Activated T-cell treated with anti-CD3 and anti-CD28 coated beads, Interleukin-2, amount 50 U/mL, for 72 hours (primary cell): Measurements from ENCODE around the gene OBSCN. TPM values are rescaled to one million over a fixed set of nuclear protein-coding genes. Genes with fewer than 3 reads are reported as not detected.
A peak's percentile ranks its signal among the peaks of the same experiment; 100 is the strongest.

Experiments
- ATAC-seq, 2 donors: fragments of 150-1000 bp; cut with Tn5 transposase; replicated peaks in 1 of 2; 2 replicates each; pipeline ENCODE4 v1.10.0; 2021; ENCODE audit warnings: moderate library complexity in 2 of 2, mild to moderate bottlenecking in 1 of 2
- DNase-seq, 2 donors: peaks; one replicate each; pipeline ENCODE4 v3.0.0; 2021 to 2022; ENCODE audit warnings: mixed read lengths in 1 of 2
- H3K27ac Mint-ChIP-seq: one replicate; pipeline ENCODE4 v1.8.0; 2022; ENCODE audit warnings: mild to moderate bottlenecking, moderate library complexity, mixed read lengths
- H3K27me3 Mint-ChIP-seq: one replicate; pipeline ENCODE4 v1.8.0; 2022; ENCODE audit warnings: low read depth, mixed read lengths
- H3K36me3 Mint-ChIP-seq, 2 donors: one replicate each; pipeline ENCODE4 v1.8.0; 2022; ENCODE audit warnings: mixed read lengths in 2 of 2, mild to moderate bottlenecking in 1 of 2; ENCODE audit not compliant: insufficient read depth in 2 of 2
- H3K4me1 Mint-ChIP-seq: one replicate; pipeline ENCODE4 v1.8.0; 2022; ENCODE audit warnings: low read depth, mixed read lengths
- H3K4me3 Mint-ChIP-seq, 2 donors: one replicate each; pipeline ENCODE4 v1.8.0; 2022; ENCODE audit warnings: mild to moderate bottlenecking in 2 of 2, mixed read lengths in 2 of 2, moderate library complexity in 2 of 2
- H3K9me3 Mint-ChIP-seq, 2 donors: one replicate each; pipeline ENCODE4 v1.8.0; 2022; ENCODE audit warnings: mixed read lengths in 2 of 2
- total RNA-seq, 2 donors: library from RNA; stranded (reverse); gene quantifications; one replicate each; pipeline ENCODE4 v1.2.3, GENCODE V29; 2022

Gene OBSCN
- total RNA-seq, 2 donors from 2014 or later, result 25.0 to 27.7 TPM

DNA sequence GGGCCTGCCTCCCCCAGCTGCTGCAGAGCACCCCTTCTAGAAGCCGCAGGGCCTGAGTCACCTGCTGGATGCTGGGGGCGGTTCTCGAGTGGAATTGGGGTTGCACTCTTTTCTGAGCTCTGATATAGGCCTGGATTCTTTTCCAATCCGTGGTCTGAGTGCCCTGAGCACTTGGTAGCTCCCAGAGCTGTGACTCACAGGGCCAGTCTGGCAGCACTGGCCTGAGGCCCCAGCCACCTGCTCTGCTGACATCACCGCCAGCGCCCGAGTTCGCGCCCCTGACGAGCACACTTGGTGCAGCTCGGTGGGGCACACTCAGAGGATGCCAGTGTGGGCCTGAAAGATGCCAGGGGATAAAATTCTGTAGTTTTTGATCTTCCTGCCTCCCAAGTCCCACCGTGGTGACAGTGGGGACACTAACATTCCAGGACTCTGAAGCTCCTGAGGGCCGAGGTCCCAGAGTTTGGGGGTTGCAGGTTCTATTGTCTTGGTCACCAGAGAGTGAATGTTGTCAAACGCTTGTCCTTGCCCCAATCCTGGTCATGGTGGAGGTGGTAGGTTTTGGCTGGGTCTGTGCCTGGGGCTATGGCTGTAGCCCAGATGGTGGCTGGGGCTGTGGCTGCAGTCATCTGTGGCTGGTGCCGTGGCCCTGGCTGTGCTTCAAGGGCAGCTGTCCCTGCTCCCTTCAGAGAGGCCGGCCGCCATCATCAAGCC, 74.6 kb downstream of the OBSCN start:
- Mint-ChIP-seq H3K36me3 (no peaks in the 10 kb centered on the region), H3K27ac (no peak overlapping the region), H3K9me3 (no peaks in the 10 kb centered on the region), H3K4me3 (no peak overlapping the region), H3K4me1 (no peaks in the 10 kb centered on the region), H3K27me3 (no peaks in the 10 kb centered on the region)
- ATAC-seq (no peak), DNase-seq (no peak)

DNA sequence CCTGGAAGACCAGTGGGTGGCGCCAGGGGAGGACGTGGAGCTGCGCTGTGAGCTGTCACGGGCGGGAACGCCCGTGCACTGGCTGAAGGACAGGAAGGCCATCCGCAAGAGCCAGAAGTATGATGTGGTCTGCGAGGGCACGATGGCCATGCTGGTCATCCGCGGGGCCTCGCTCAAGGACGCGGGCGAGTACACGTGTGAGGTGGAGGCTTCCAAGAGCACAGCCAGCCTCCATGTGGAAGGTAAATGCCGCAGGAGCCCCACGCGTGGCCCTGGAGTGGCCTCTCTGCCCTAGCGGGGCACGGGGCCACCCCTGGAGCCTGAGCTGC, 75.2 kb downstream of the OBSCN start:
- H3K4me1 Mint-ChIP-seq, result no peaks in the 10 kb centered on the region
- H3K27ac Mint-ChIP-seq, result no peak overlapping the region
- no peak overlapping the region for H3K4me3 Mint-ChIP-seq
- no peaks in the 10 kb centered on the region for H3K27me3 Mint-ChIP-seq
- DNase-seq (no peak), ATAC-seq (no peak)
- no peaks in the 10 kb centered on the region for H3K9me3 Mint-ChIP-seq
- no peaks in the 10 kb centered on the region for H3K36me3 Mint-ChIP-seq

GRCh38 chr1:228283476-228284147, 75.8 kb downstream of the OBSCN start:
- Mint-ChIP-seq H3K36me3 (no peaks in the 10 kb centered on the region), H3K27ac (no peak overlapping the region), H3K4me3 (no peak overlapping the region), H3K9me3 (no peaks in the 10 kb centered on the region), H3K27me3 (no peaks in the 10 kb centered on the region), H3K4me1 (peaks cover under 1% of the 10 kb centered on the region)
- no peak for ATAC-seq
- DNase-seq, result no peak

- DNase-seq (no peak), ATAC-seq (no peak)
- H3K27ac Mint-ChIP-seq, result no peak overlapping the region
- H3K27me3 Mint-ChIP-seq, result no peaks in the 10 kb centered on the region
- no peak overlapping the region for H3K4me3 Mint-ChIP-seq
- H3K9me3 Mint-ChIP-seq, result no peaks in the 10 kb centered on the region
- no peaks in the 10 kb centered on the region for H3K36me3 Mint-ChIP-seq
- H3K4me1 Mint-ChIP-seq, result peaks cover 6% of the 10 kb centered on the region
These were observed 76.3 kb downstream of the OBSCN start for GRCh38 chr1:228284148-228284495.

GRCh38 chr1:228284521-228284920, 76.7 kb downstream of the OBSCN start:
- H3K27me3 Mint-ChIP-seq, result no peaks in the 10 kb centered on the region
- H3K36me3 Mint-ChIP-seq, result no peaks in the 10 kb centered on the region
- H3K9me3 Mint-ChIP-seq, result no peaks in the 10 kb centered on the region
- H3K4me1 Mint-ChIP-seq, result peaks cover 7% of the 10 kb centered on the region
- no peak overlapping the region for H3K4me3 Mint-ChIP-seq
- ATAC-seq (no peak), DNase-seq (no peak)
- no peak overlapping the region for H3K27ac Mint-ChIP-seq

DNA sequence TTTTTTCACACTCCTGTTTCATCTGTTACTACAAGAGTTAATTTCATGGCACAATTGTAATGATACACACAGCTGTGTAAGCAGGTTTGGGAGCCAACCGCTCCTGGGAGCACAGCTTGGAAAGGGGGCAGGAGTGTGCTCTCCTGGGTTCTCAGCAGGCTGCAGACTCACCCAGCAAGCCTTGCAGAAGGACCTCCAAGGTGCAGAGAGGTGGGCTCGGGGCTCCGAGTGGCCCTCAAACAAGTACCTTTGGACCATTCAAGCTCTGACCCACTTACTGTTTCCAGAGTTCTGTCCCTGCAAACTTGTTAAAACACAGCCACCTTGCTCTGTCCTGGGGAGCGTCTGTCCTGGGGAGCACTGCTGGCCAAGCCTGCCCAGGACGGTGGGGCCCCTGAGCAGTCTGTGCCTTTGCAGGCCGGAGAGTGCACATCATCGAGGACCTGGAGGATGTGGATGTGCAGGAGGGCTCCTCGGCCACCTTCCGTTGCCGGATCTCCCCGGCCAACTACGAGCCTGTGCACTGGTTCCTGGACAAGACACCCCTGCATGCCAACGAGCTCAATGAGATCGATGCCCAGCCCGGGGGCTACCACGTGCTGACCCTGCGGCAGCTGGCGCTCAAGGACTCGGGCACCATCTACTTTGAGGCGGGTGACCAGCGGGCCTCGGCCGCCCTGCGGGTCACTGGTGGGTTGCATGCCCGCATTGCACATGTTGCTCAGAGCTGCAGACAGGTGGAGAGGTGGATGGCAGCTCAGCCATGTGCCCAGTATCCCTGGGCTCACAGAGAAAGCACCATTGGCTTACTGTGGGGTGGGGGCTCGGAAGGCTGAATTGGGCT, 78.0 kb downstream of the OBSCN start:
- Mint-ChIP-seq H3K27ac (no peak overlapping the region), H3K36me3 (no peaks in the 10 kb centered on the region), H3K9me3 (no peaks in the 10 kb centered on the region), H3K4me3 (no peak overlapping the region), H3K4me1 (peaks cover 7% of the 10 kb centered on the region), H3K27me3 (no peaks in the 10 kb centered on the region)
- ATAC-seq (no peak), DNase-seq (no peak)

DNA sequence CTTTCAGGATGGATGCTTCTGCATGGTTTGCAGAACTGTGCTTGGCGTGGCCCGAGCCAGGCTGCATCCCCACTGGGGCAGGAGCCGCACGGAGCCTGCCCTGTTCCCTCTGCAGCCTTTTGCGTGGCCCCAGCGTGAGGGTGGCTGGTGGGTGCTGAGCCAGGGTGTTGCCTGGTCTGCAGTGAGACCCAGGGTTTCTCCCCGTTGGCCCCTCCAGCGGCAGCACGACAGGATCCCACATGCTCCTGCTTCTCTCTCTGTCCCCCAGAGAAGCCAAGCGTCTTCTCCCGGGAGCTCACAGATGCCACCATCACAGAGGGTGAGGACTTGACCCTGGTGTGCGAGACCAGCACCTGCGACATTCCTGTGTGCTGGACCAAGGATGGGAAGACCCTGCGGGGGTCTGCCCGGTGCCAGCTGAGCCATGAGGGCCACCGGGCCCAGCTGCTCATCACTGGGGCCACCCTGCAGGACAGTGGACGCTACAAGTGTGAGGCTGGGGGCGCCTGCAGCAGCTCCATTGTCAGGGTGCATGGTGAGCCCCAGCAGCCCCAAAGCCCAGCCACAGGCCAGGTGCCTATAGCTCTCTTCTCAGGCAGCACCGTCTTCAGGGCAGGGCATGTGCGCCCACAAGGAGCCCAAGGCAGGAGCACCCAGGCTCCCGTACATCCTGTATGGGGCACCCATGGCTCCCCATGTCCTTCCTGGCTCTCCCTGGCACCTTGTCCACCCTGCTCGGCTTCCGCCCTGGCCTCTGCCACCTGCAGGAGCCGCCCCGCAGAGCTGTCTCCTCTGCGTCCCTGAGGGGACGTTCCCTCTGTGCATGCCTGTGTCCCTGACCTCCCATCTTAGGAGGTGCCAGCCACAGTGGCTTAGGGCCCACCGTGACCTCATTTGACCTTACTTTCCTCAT, 78.9 kb downstream of the OBSCN start:
- Mint-ChIP-seq H3K4me3 (no peak overlapping the region), H3K36me3 (no peaks in the 10 kb centered on the region), H3K27me3 (no peaks in the 10 kb centered on the region), H3K27ac (no peak overlapping the region), H3K4me1 (peaks cover 7% of the 10 kb centered on the region), H3K9me3 (no peaks in the 10 kb centered on the region)
- ATAC-seq (no peak), DNase-seq (no peak)

GRCh38 chr1:228287541-228288425, 79.9 kb downstream of the OBSCN start:
- H3K27ac Mint-ChIP-seq, result no peak overlapping the region
- no peak for ATAC-seq
- no peaks in the 10 kb centered on the region for H3K36me3 Mint-ChIP-seq
- no peak overlapping the region for H3K4me3 Mint-ChIP-seq
- DNase-seq, result no peak
- no peaks in the 10 kb centered on the region for H3K9me3 Mint-ChIP-seq
- no peaks in the 10 kb centered on the region for H3K27me3 Mint-ChIP-seq
- H3K4me1 Mint-ChIP-seq, result peaks cover 7% of the 10 kb centered on the region

DNA sequence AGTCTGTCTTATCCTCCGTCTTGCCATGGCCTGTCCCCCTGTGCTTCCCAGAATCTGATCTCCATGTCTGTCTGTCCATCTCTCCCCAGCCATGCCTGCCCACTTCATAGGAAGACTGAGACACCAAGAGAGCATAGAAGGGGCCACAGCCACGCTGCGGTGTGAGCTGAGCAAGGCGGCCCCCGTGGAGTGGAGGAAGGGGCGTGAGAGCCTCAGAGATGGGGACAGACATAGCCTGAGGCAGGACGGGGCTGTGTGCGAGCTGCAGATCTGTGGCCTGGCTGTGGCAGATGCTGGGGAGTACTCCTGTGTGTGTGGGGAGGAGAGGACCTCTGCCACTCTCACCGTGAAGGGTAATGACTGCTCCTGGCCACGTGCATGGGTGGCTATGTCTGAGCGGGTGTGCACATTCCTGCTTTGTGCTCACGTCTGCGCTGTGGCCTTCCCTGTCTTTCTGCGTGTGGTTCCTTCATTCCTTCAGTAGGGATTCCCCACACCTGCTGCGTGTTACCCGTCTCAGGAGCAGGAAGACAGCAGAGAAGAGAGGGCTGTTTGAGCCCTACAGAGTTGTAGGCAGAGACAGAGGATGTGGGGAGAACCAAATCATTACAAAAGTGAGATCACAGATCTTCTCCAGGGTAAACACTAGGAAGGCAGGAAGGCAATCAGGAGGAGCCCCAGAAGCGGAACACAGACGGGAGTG, 80.8 kb downstream of the OBSCN start:
- no peaks in the 10 kb centered on the region for H3K9me3 Mint-ChIP-seq
- no peak overlapping the region for H3K27ac Mint-ChIP-seq
- H3K4me3 Mint-ChIP-seq, result no peak overlapping the region
- H3K4me1 Mint-ChIP-seq, result peaks cover 7% of the 10 kb centered on the region
- H3K36me3 Mint-ChIP-seq, result no peaks in the 10 kb centered on the region
- DNase-seq, result no peak
- H3K27me3 Mint-ChIP-seq, result no peaks in the 10 kb centered on the region
- peak in 1 of 2 donors; percentile 42 for ATAC-seq

- no peak overlapping the region for H3K4me3 Mint-ChIP-seq
These were observed 81.5 kb downstream of the OBSCN start for GRCh38 chr1:228289239-228289849.

DNA sequence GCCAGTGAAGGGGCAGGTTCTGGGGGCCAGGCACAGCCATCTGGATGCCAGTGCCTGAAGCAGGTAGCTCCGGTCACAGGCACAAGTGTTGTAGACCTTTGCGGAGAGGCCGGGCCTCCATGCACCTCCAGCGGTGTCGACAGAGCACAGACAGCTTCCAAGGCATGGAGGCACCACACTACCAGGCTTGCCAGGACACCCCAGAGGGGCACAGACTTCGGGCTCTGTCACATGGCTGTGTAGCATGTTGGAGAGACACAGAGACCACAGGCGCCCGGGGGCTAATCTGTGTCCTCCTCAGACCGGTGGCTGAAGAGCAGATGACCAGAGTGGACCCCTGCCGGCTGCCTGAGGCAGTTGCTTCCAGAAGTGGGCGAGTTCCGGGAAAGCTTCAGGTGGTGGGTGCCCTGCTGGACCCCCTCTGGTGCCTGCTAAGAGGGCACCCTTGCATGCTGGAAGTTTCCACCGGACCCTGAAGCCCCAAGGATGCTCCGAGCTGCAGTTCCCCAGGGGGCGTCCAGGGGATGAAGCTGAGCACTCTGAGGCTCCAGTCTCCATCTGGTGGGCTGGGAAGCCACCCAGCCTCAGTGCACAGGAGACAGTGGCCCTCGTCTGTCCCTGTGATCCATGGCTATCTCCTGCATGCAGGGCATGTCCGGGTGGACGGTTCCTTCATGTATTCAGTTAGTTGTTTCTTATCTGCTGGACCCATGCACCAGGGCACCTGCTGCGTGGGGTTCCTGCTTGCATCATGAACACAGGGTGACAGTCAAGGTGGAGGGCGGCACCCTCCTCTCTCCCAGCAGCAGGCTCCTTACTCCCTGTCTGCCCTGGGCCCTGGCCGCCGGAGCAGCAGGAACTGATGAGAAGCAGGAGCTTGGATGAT, 82.4 kb downstream of the OBSCN start:
- ATAC-seq (no peak), DNase-seq (no peak)
- H3K9me3 Mint-ChIP-seq, result no peaks in the 10 kb centered on the region
- no peaks in the 10 kb centered on the region for H3K36me3 Mint-ChIP-seq
- H3K4me1 Mint-ChIP-seq, result peaks cover 7% of the 10 kb centered on the region
- no peaks in the 10 kb centered on the region for H3K27me3 Mint-ChIP-seq
- H3K27ac Mint-ChIP-seq, result no peak overlapping the region
- H3K4me3 Mint-ChIP-seq, result no peak overlapping the region

More at GRCh38 chr1:228289239-228289849, 81.5 kb downstream of the OBSCN start:
- H3K36me3 Mint-ChIP-seq, result no peaks in the 10 kb centered on the region
- DNase-seq (no peak), ATAC-seq (peak in 1 of 2 donors; percentile 38)
- no peak overlapping the region for H3K27ac Mint-ChIP-seq
- no peaks in the 10 kb centered on the region for H3K27me3 Mint-ChIP-seq
- H3K4me1 Mint-ChIP-seq, result peaks cover 7% of the 10 kb centered on the region
- H3K9me3 Mint-ChIP-seq, result no peaks in the 10 kb centered on the region
